ENCODE measurements around the gene AHDC1.
"Not testable (repeated sequence)": the region's sequence is repeated elsewhere in the genome, so short reads cannot be mapped to it uniquely, and the experiment has no call there.

The AHDC1 gene

GRCh38 chr1:27513528-27513927, 90.4 kb downstream of the AHDC1 start:
- DNase-seq (ENCODE audit: low spot score): no peak

GRCh38 chr1:27509127-27510080, 94.5 kb downstream of the AHDC1 start:
- no peak for DNase-seq (ENCODE audit: low spot score)

GRCh38 chr1:27507960-27508665, 95.8 kb downstream of the AHDC1 start:
- no peak for DNase-seq (ENCODE audit: low spot score)

- no peak for DNase-seq (ENCODE audit: low spot score)
Observed at GRCh38 chr1:27506703-27507102, 97.2 kb downstream of the AHDC1 start.

- no peak for DNase-seq (ENCODE audit: low spot score)
Observed at GRCh38 chr1:27505420-27505680, 98.6 kb downstream of the AHDC1 start.

- DNase-seq (ENCODE audit: low spot score): peak; percentile 94
Observed at GRCh38 chr1:27504588-27505419, 99.1 kb downstream of the AHDC1 start.

GRCh38 chr1:27503844-27504587, 99.9 kb downstream of the AHDC1 start:
- DNase-seq (ENCODE audit: low spot score): no peak

GRCh38 chr1:27503033-27503432, 100.9 kb downstream of the AHDC1 start:
- no peak for DNase-seq (ENCODE audit: low spot score)

- DNase-seq (ENCODE audit: low spot score): not testable (repeated sequence)
Observed at GRCh38 chr1:27501159-27501558, 102.8 kb downstream of the AHDC1 start.

GRCh38 chr1:27499142-27499541, 104.8 kb downstream of the AHDC1 start:
- no peak for DNase-seq (ENCODE audit: low spot score)

- no peak for DNase-seq (ENCODE audit: low spot score)
Observed at GRCh38 chr1:27496604-27497155, 107.3 kb downstream of the AHDC1 start.

- no peak for DNase-seq (ENCODE audit: low spot score)
Observed at GRCh38 chr1:27492796-27493195, 111.1 kb downstream of the AHDC1 start.

GRCh38 chr1:27491748-27492700, 111.9 kb downstream of the AHDC1 start:
- DNase-seq (ENCODE audit: low spot score): peak; percentile 70

- DNase-seq (ENCODE audit: low spot score): peak; percentile 98
Observed at GRCh38 chr1:27489973-27490741, 113.8 kb downstream of the AHDC1 start, which contains the start of gene WASF2. Gene WASF2, minus strand, starts transcription at chr1:27490167. Its CDS starts 61,277 bp downstream, at chr1:27428890.

- DNase-seq (ENCODE audit: low spot score): no peak
Observed at GRCh38 chr1:27489501-27489972, 114.4 kb downstream of the AHDC1 start.

- no peak for DNase-seq (ENCODE audit: low spot score)
Observed at GRCh38 chr1:27487966-27488884, 115.7 kb downstream of the AHDC1 start.

- DNase-seq (ENCODE audit: low spot score): no peak
Observed at GRCh38 chr1:27485363-27485762, 118.6 kb downstream of the AHDC1 start.

Measured in putamen (tissue), 1 donor.